ENCODE results near the gene WWOX.

WWOX gene

DNA sequence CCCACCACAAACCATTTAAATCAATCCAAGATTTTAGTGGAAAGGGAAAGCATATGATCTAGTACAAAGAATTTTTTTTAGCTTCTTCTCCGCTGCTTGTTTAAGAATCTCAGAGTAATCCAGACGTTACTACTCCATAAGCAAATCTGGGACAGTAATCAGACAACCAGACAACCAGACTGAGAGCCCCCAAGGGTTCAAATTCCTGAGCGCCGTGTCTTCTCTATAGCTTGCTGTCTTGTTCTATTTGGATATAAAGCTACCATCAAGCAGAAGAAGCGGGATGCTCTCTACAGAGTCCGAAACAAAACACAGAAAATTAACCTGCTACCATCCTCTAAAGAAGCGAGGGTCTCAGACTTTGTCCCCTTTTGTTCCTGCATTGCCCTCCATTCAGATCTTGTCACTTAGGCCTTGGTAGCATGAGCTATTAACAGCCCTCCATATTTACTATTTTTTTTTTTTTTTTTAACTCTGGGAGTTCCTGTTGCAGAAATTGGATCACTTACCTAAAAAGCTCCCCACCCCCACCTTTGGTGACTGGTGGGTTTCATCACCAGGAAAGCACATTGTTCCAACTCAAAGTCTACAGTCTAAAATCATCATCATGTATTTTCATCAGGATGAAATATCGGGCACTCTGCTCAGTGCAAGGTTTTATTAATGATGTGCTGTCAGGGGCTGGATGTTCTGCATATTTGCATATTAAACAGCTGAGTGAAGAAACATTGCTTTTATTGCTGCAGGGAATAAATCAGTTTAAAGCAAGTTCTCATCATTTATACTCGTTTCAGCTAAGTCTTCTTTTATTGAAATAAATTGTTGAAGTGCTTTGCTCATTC lies 576.7 kb downstream of the WWOX start:
- no peak for DNase-seq (ENCODE audit: insufficient read length, low spot score)
- no peak for FAIRE-seq
- TF ChIP-seq, protein P1, sequence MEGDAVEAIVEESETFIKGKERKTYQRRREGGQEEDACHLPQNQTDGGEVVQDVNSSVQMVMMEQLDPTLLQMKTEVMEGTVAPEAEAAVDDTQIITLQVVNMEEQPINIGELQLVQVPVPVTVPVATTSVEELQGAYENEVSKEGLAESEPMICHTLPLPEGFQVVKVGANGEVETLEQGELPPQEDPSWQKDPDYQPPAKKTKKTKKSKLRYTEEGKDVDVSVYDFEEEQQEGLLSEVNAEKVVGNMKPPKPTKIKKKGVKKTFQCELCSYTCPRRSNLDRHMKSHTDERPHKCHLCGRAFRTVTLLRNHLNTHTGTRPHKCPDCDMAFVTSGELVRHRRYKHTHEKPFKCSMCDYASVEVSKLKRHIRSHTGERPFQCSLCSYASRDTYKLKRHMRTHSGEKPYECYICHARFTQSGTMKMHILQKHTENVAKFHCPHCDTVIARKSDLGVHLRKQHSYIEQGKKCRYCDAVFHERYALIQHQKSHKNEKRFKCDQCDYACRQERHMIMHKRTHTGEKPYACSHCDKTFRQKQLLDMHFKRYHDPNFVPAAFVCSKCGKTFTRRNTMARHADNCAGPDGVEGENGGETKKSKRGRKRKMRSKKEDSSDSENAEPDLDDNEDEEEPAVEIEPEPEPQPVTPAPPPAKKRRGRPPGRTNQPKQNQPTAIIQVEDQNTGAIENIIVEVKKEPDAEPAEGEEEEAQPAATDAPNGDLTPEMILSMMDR (IDR thresholded peaks at IDR 0.05; ENCODE audit: insufficient read depth, missing control alignments) = no peak

DNA sequence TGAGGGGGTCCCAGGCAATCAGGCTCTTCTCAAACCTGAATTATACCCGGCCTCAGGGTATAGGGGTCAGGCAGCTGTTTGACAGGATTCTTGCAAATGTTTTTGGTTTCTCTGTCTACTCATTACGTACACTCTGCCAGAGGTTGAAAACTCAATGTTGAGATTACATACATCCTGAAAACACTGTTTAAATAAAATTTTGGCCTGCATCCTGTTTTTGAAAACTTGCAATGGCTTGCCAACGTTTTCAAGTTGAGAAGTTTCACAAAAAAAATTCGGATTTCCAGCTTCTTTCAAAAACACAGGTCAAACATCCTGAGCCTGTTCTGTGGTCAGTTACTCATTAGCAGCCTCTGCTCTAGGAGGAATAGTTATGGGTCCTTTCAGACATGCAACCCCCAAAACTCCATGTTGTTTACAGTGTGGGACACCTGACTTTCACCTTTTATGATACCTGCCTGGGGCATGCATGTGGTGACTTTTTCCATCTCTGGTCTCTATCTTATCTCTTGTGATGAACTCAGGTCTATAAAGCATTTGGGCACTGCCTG lies 577.8 kb downstream of the WWOX start:
- TF ChIP-seq, protein P1 (IDR thresholded peaks at IDR 0.05; ENCODE audit: insufficient read depth, missing control alignments) = no peak
- DNase-seq (ENCODE audit: insufficient read length, low spot score) (no peak), FAIRE-seq (no peak)

DNA sequence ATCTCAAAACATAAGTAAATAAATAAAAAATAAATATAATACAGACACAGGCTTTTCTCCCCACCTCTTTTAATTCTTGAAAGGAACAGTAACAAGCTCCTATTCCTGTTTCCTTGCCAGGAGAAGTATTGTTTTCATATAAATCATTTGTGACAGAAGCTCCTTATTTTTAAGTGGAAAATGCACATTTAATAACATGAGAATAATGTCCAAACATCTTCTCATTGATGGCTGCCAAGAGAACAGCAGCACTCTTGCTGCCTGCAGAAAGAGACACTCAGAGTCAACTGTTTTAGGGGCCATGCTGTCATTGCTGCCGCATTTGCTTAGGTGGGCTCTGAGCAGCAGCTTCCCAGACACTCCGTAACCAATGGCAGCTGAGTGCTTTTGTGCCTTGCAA lies 580.1 kb downstream of the WWOX start:
- FAIRE-seq (no peak), DNase-seq (ENCODE audit: insufficient read length, low spot score) (no peak)
- TF ChIP-seq, protein P1 (IDR thresholded peaks at IDR 0.05; ENCODE audit: insufficient read depth, missing control alignments) = no peak

DNA sequence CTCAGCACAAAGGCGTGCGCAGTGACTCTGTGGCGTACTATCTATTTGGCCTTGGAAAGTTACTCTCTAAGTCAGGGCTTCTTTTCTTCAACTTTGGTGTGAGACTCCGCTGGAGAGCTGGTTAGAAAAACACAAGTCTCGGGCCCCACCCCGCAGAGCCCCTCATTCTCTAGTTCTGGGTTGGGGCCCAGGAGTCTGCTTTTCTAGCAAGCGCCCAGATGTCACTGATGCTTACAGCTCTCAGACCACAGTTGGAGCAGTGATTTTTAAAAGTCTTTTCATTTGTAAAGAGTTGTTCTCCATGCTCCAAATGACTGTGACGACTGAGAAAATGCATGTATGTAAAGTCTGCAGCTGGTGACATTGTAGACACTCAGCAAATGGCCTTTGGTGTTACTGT lies 582.3 kb downstream of the WWOX start:
- TF ChIP-seq, protein P1 (IDR thresholded peaks at IDR 0.05; ENCODE audit: insufficient read depth, missing control alignments) = no peak
- DNase-seq (ENCODE audit: insufficient read length, low spot score) = no peak
- no peak for FAIRE-seq

DNA sequence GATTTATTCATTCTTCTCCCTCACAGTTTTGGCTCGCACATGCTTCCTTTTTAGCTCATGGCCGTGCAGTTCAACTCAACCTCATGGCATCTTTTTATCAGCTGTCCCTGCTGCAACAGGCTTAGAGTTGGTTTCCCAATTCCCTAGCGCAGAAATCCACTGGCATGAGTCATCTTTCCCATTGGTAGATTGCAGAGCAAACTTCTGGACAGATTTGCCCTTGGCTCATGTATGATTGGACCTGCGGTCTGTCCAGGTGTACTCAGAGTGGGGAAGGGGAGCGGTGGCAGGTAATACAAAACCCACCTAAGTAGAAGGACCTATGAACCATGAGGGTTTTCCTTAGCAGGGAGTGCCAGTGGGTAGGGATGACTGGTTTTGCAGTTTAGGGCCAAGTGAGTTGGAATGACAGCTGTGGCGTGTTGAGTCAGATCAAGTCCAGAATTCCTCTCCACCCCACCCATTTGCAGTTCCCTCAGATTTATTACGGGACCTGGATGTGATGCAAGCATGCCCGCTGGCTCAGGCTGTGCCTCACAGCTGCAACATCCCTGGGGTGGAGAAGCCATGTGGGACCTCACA lies 584.7 kb downstream of the WWOX start:
- TF ChIP-seq, protein P1 (IDR thresholded peaks at IDR 0.05; ENCODE audit: insufficient read depth, missing control alignments) = no peak
- no peak for FAIRE-seq
- no peak for DNase-seq (ENCODE audit: insufficient read length, low spot score)

DNA sequence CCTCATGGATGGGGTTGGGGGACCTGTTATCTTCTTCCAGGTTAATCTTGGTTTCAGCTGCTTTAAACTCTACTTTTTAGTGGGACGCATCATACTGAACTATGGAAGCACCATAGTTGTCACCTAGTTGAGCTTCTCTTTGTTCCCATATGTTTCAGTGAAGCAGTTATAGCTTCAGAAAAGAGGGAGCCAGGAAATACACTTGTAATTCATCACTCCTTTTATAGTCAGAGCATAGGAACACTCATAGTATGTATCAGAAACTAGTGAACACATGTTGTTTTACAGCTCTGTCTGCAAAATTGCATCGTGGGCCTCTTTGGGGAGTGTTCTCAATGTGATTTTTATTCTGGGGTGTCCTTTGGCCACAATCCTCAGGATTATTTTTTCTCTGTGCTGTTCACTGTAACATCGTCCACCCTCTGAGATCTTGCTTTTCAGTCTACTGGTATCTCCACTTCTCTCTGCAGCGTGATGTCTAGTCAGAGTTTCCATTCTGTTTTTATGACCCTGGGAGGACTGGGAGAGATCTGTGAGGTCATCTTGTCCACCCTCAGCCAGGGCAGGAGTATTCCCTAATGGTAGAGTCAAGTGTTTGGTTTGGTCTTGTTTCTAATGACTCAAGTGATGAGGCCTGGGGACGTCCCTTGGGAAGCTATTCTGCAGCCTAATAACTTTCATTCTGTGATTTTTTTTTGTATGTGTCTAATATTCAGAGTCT lies 585.4 kb downstream of the WWOX start:
- FAIRE-seq (no peak), DNase-seq (ENCODE audit: insufficient read length, low spot score) (no peak)

More for the DNA sequence above, 585.4 kb downstream of the WWOX start:
- TF ChIP-seq, protein P1 (IDR thresholded peaks at IDR 0.05; ENCODE audit: insufficient read depth, missing control alignments) = no peak
